ENCODE measurements around the gene CALCOCO1.

DNA sequence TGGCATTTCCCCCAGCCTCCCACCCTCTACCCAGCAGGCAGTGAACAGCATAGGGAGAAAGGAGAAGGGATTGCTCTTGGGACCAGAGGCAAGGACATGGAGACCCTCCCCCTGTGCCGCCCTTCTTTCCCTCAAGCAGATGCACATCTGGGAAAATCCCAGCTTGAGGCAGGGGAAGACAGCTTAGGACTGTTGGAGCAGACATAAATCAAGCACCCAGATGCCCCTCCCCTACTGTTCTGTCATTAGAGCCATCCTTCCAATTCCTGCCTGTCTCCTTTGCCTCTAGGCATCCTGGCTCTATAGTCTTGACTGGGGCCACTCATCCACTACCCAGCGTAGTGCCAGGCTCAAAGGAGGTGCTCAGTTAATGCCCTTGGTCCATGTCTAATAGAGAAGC lies 32.0 kb upstream of the CALCOCO1 start:
- TF ChIP-seq RAD21 (IDR thresholded peaks at IDR 0.05; ENCODE audit: insufficient read depth, low read depth, low read length) (no peak), CREB1 (IDR thresholded peaks at IDR 0.05; ENCODE audit: low read depth) (no peak), BHLHE40 (IDR thresholded peaks at IDR 0.05; ENCODE audit: borderline replicate concordance in 1 of 2, low read depth in 2 of 2, low read length in 1 of 2) (no peak)
- TF ChIP-seq, protein P1, sequence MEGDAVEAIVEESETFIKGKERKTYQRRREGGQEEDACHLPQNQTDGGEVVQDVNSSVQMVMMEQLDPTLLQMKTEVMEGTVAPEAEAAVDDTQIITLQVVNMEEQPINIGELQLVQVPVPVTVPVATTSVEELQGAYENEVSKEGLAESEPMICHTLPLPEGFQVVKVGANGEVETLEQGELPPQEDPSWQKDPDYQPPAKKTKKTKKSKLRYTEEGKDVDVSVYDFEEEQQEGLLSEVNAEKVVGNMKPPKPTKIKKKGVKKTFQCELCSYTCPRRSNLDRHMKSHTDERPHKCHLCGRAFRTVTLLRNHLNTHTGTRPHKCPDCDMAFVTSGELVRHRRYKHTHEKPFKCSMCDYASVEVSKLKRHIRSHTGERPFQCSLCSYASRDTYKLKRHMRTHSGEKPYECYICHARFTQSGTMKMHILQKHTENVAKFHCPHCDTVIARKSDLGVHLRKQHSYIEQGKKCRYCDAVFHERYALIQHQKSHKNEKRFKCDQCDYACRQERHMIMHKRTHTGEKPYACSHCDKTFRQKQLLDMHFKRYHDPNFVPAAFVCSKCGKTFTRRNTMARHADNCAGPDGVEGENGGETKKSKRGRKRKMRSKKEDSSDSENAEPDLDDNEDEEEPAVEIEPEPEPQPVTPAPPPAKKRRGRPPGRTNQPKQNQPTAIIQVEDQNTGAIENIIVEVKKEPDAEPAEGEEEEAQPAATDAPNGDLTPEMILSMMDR (IDR thresholded peaks at IDR 0.05 in 2 of 3, conservative IDR thresholded peaks at IDR 0.05 in 1 of 3; ENCODE audit: control insufficient read depth in 2 of 3, extremely low read depth in 1 of 3, insufficient read depth in 1 of 3, low read depth in 3 of 3, low read length in 3 of 3) = no peak

Data from GM12878 (cell line).